Measurements from ENCODE around the gene NUCKS1.
A peak's percentile ranks its signal among the peaks of the same experiment; 100 is the strongest.

NUCKS1 gene, protein sequence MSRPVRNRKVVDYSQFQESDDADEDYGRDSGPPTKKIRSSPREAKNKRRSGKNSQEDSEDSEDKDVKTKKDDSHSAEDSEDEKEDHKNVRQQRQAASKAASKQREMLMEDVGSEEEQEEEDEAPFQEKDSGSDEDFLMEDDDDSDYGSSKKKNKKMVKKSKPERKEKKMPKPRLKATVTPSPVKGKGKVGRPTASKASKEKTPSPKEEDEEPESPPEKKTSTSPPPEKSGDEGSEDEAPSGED

DNA sequence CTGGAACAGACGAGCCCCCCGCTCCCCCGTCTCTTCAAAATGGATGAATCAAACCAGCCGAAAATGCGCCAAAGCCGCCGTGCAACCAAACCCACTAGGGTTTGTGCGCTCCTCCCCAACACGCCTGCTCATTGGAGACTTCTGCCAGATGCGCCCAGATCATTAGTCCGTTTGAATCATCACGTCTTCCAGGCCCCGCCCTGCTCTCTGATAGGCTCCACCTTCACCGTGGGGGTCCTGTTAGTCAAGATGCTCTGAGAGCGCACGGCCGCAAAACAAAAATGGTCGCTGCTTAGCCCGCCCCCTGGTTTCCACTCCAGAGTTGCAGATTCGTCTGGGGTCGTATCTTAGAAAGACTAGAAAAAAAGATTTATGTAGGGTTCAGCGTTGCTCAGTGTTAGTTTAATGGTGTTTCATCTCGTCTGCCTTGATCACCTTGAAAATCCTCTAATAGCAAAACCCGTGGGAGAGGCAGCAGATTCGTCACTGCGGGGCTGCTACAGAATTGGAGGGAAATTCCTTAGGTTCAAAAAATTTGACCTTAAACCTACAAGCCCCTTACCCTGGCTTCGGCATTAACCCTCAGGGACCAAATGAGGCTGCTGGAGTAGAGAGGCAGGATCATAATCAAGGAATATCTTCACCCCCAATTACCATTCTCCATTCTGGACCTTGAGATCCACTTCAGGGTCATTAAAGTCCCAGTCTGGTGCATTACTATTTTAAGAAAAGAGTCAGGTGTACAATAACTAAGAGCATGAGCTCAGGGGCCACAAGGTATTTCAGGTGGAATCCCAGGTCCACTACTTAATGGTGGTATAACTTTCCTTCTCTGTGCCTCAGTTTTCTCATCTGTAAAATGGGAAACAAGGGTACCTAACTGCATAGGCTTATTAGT, at the start of gene NUCKS1:
Gene NUCKS1, minus strand, starts transcription at position 45 of the 898 bp plus-strand sequence. CDS start 209 bp downstream, outside the sequence.
- Histone ChIP-seq H3K9me3 (ENCODE audit: control insufficient read depth, low read length) (no peaks in the 10 kb centered on the region), H3K4me1 (ENCODE audit: control insufficient read depth, insufficient read depth, low read length) (peaks cover 26% of the 10 kb centered on the region), H3K4me3 (ENCODE audit: low read length) (peak within 1 kb of the TSS; percentile 96), H3K9ac (ENCODE audit: low read length) (peak within 1 kb of the TSS; percentile 97), H3K36me3 (ENCODE audit: control insufficient read depth, insufficient read depth, low read length, severe bottlenecking) (no peaks in the 10 kb centered on the region), H3K27me3 (replicated peaks; ENCODE audit: control insufficient read depth, insufficient read depth, low read length) (no peaks in the 10 kb centered on the region)
- peak; percentile 99 for DNase-seq (ENCODE audit: low read depth)

DNA sequence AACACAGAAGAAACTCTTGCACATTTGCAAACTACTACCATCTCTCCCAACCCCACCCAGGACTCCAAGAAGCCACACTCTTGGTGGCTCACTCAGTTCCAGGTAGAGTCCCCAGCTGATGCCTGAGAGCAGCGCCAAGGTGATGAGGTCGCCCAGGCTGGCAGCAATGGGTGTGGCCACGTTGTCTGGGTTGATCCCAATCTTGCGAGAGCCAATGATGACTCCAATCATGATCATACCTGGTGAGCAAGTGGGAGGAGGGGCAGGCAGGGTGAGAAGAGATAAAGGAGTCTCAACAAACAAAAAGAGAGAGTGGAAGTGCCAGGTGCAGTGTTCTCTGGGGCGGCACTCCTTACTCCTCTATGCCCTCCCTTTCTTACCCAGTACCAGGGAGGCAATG, 48.6 kb upstream of the NUCKS1 start:
- H3K27me3 ChIP-seq (replicated peaks; ENCODE audit: control insufficient read depth, insufficient read depth, low read length): no peaks in the 10 kb centered on the region
- H3K4me1 ChIP-seq (ENCODE audit: control insufficient read depth, insufficient read depth, low read length): peaks cover 8% of the 10 kb centered on the region
- no peaks in the 10 kb centered on the region for H3K9me3 ChIP-seq (ENCODE audit: control insufficient read depth, low read length)
- DNase-seq (ENCODE audit: low read depth): no peak
- H3K36me3 ChIP-seq (ENCODE audit: control insufficient read depth, insufficient read depth, low read length, severe bottlenecking): peaks cover 69% of the 10 kb centered on the region
- H3K9ac ChIP-seq (ENCODE audit: low read length): no peak overlapping the region
- H3K4me3 ChIP-seq (ENCODE audit: low read length): no peak overlapping the region

DNA sequence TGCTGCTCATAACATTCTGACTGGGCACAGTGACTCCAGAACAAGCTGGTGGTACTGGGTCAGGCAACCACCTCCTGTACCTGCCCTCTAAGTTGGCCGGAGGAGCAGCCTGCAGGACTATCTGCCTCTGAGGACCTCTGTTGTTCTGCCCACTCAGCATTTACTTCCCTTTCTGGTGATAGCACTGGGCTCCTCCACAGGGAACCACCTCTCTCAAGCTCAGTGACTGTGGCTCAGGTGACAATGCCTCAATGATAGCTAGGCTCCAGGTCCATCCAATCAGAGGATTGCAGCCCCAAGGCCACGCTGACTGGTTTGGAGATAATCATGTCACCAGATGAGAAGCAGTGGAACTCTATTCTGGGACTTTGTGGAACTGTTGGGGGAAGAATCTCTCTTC, 47.2 kb upstream of the NUCKS1 start:
- H3K4me1 ChIP-seq (ENCODE audit: control insufficient read depth, insufficient read depth, low read length): peaks cover 8% of the 10 kb centered on the region
- no peaks in the 10 kb centered on the region for H3K9me3 ChIP-seq (ENCODE audit: control insufficient read depth, low read length)
- H3K27me3 ChIP-seq (replicated peaks; ENCODE audit: control insufficient read depth, insufficient read depth, low read length): no peaks in the 10 kb centered on the region
- DNase-seq (ENCODE audit: low read depth): no peak
- H3K9ac ChIP-seq (ENCODE audit: low read length): no peak overlapping the region
- peaks cover 82% of the 10 kb centered on the region for H3K36me3 ChIP-seq (ENCODE audit: control insufficient read depth, insufficient read depth, low read length, severe bottlenecking)
- H3K4me3 ChIP-seq (ENCODE audit: low read length): no peak overlapping the region

DNA sequence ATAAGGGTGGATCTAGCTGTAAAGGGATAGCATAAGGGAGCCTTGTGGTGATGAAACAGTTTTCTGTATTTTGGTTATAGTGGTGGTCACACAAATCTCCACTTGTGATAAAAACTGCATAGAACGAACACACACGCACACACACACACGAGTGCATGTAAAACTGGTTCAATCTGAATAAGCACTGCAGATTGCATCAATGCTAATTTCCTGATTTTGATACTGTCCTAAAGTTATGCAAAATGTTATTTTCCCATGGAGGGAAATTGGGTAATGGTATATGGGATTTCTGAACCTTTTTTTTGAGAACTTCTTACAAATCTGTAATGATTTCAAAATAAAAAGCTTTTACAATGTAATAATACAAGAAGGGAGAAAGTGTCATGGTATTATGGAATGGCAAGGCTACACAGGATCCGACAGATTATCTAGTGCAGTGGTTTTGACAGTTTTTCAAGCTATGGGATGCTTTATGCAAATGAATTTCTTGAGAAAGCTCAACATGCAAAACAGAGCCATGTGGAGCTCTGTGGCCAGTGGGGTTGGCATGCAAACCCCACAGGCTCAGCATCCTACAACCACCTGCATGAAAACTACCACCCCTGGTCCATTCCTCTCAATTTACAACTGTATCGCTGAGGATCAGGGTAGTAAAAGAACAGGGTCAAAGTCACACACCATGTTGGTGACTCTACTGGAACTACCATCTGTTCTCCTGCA, 44.2 kb upstream of the NUCKS1 start:
- Histone ChIP-seq H3K9ac (ENCODE audit: low read length) (no peak overlapping the region), H3K4me3 (ENCODE audit: low read length) (no peak overlapping the region), H3K27me3 (replicated peaks; ENCODE audit: control insufficient read depth, insufficient read depth, low read length) (no peaks in the 10 kb centered on the region), H3K9me3 (ENCODE audit: control insufficient read depth, low read length) (no peaks in the 10 kb centered on the region), H3K4me1 (ENCODE audit: control insufficient read depth, insufficient read depth, low read length) (peaks cover 13% of the 10 kb centered on the region), H3K36me3 (ENCODE audit: control insufficient read depth, insufficient read depth, low read length, severe bottlenecking) (peaks cover 98% of the 10 kb centered on the region)
- no peak for DNase-seq (ENCODE audit: low read depth)

DNA sequence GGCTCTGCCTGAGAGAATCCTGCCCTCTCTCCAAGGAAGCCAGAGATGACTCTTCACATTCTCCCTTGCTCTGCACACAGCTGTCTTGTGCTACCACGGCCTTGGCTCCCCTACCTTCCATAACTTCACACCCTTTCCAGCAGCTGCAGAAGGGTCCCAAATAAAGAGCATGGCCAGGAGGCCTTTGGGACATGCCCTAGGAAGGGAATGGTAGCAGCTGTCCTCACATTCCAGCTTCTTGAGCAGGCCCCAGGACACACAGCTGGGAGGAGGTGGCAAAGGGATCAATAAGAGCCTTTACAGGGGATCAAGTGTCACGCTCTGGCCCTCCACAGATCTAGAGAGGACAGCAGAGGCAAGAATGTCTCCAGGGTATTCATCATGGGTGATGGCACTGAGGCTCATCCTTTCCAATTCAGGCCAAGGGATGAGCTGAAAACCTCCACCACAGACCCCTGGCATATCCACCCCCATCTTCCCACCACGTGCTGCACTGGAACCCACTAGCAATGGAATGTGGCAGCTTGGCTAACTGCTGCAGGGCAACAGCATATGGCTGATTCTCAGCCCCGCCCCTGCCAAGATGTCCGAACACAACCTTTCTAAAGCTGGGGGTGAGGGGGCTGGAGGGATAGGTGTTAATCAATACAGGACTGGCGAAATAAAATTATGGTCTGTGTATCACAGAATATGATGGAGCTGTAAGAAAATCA, 43.1 kb upstream of the NUCKS1 start:
- Histone ChIP-seq H3K4me3 (ENCODE audit: low read length) (no peak overlapping the region), H3K9ac (ENCODE audit: low read length) (no peak overlapping the region), H3K36me3 (ENCODE audit: control insufficient read depth, insufficient read depth, low read length, severe bottlenecking) (peaks cover 90% of the 10 kb centered on the region), H3K4me1 (ENCODE audit: control insufficient read depth, insufficient read depth, low read length) (peaks cover 13% of the 10 kb centered on the region), H3K27me3 (replicated peaks; ENCODE audit: control insufficient read depth, insufficient read depth, low read length) (no peaks in the 10 kb centered on the region), H3K9me3 (ENCODE audit: control insufficient read depth, low read length) (no peaks in the 10 kb centered on the region)
- no peak for DNase-seq (ENCODE audit: low read depth)

DNA sequence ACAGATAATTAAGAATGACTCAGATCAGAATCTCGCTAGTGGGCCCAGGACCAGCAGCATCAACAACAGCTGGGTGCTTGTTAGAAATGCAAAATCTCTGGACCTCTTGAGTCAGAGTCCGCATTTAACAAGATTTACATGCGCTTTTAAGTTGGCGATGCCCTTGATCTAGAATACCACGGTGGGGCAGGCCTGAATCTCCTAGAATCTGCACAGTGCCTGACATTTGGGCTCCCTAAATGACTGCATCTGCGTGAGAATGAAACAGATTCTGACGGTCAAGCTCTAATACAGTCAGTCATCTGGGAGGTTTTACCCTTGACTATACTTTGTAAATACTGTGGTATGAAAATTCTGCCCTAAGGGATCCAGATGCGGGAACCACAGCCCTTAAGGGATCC, 42.5 kb upstream of the NUCKS1 start:
- Histone ChIP-seq H3K36me3 (ENCODE audit: control insufficient read depth, insufficient read depth, low read length, severe bottlenecking) (peaks cover 84% of the 10 kb centered on the region), H3K9me3 (ENCODE audit: control insufficient read depth, low read length) (no peaks in the 10 kb centered on the region)
- no peak for DNase-seq (ENCODE audit: low read depth)

DNA sequence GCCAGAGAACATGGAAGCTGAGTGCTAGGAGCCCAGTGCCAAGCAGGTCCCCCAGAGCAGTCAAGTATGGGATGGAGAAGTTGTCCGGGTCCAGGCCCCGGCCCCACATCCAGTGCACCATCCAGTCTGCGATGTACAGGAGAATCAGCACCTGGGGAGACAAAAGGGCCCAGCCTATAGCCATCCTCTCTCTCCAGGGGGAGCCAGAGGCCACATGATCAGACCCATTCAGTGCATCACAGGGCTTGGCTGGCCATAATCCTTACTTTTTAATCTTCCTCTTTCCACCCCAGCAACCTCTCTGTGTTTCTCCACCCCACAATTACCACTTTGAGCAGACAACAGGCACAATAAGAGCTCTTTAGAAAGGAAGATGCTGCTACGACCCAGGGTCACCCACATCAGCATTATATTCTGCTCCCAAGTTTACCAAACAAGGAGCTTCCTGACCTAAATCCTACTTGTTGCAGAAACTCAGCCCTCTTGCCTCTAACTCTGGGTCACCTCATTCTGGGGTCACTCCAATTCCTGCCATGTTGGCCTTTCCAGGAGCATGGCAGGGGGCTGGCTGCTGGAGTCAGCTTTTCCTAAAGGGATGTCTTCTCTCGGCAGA, 41.7 kb upstream of the NUCKS1 start:
- peak; percentile 66 for DNase-seq (ENCODE audit: low read depth)
- H3K9me3 ChIP-seq (ENCODE audit: control insufficient read depth, low read length): no peaks in the 10 kb centered on the region
- peaks cover 13% of the 10 kb centered on the region for H3K4me1 ChIP-seq (ENCODE audit: control insufficient read depth, insufficient read depth, low read length)
- H3K36me3 ChIP-seq (ENCODE audit: control insufficient read depth, insufficient read depth, low read length, severe bottlenecking): peaks cover 76% of the 10 kb centered on the region
- H3K9ac ChIP-seq (ENCODE audit: low read length): no peak overlapping the region
- no peak overlapping the region for H3K4me3 ChIP-seq (ENCODE audit: low read length)
- no peaks in the 10 kb centered on the region for H3K27me3 ChIP-seq (replicated peaks; ENCODE audit: control insufficient read depth, insufficient read depth, low read length)

More for the DNA sequence above, 42.5 kb upstream of the NUCKS1 start:
- H3K4me1 ChIP-seq (ENCODE audit: control insufficient read depth, insufficient read depth, low read length): peaks cover 13% of the 10 kb centered on the region
- H3K9ac ChIP-seq (ENCODE audit: low read length): no peak overlapping the region
- no peaks in the 10 kb centered on the region for H3K27me3 ChIP-seq (replicated peaks; ENCODE audit: control insufficient read depth, insufficient read depth, low read length)
- no peak overlapping the region for H3K4me3 ChIP-seq (ENCODE audit: low read length)

DNA sequence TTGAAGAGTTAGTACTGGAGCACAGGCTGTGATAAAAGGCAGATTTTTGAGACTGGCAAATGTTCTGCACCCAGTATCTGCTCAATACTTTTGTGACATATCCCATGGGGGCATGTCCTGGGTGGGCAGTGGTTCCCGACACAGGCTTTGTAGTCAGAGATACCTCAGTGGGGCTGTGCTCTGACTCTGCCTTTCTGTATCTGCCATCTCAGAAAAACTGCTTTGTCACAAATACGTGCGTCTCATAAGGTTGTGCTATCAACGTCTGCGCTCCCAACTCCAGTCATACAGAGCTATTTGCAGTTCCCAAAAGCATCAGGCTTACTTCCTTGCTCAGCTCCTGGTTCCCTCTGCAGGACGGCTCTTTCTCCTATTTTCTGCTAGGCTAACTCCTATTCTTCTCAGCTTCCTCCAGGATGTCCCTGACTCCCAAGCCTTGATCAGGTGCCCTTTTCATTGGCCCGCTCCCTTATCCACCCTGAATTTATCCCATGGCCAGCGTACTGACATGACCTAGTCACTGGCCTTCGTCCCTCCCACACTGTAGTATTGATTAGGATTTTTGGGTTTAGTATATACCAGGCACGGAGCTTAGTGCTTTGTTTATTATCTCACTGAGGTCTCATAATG, 37.4 kb upstream of the NUCKS1 start:
- Histone ChIP-seq H3K27me3 (replicated peaks; ENCODE audit: control insufficient read depth, insufficient read depth, low read length) (no peaks in the 10 kb centered on the region), H3K4me3 (ENCODE audit: low read length) (no peak overlapping the region), H3K9ac (ENCODE audit: low read length) (no peak overlapping the region), H3K9me3 (ENCODE audit: control insufficient read depth, low read length) (no peaks in the 10 kb centered on the region), H3K36me3 (ENCODE audit: control insufficient read depth, insufficient read depth, low read length, severe bottlenecking) (peaks cover 34% of the 10 kb centered on the region), H3K4me1 (ENCODE audit: control insufficient read depth, insufficient read depth, low read length) (peaks cover 15% of the 10 kb centered on the region)
- no peak for DNase-seq (ENCODE audit: low read depth)

DNA sequence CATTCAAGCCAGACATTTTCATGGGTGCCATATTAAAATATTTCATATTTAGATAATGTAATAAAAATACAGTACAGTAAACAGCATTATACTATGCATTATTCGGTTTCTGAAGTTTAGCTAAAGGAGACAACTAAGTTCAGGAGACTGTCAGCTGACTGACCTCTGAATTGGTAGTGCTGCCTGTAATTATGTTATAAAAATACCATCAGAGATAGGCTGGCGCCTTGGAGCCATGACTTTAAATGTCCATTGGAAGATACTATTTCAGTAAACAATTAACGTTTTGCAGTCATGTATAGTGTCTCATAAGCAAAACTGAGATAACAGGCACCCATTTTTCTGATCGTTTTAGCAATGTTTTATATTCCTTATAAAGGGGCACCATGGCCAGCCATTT, 36.6 kb upstream of the NUCKS1 start:
- Histone ChIP-seq H3K36me3 (ENCODE audit: control insufficient read depth, insufficient read depth, low read length, severe bottlenecking) (peaks cover 28% of the 10 kb centered on the region), H3K4me3 (ENCODE audit: low read length) (no peak overlapping the region), H3K27me3 (replicated peaks; ENCODE audit: control insufficient read depth, insufficient read depth, low read length) (no peaks in the 10 kb centered on the region), H3K4me1 (ENCODE audit: control insufficient read depth, insufficient read depth, low read length) (peaks cover 10% of the 10 kb centered on the region), H3K9me3 (ENCODE audit: control insufficient read depth, low read length) (no peaks in the 10 kb centered on the region), H3K9ac (ENCODE audit: low read length) (no peak overlapping the region)
- DNase-seq (ENCODE audit: low read depth): no peak

DNA sequence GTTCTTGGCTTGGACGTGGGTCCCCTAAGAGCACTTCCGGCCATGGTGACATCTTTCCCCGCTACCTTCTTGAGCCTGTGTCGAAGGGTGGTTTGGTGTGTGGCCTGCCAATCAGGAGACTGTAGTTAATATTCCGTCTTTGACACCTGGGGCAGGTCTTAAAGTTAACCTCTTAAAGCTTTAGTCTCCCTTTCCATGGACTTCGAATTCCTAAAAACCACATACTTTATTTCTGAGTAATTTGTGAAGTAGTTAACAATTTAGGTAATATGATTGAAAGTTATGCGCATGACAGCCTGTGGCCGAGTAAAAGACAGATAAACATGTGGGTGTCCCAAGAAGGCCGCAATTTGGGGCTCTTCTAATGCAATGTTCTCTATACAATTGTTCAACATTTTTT, 35.5 kb upstream of the NUCKS1 start:
- Histone ChIP-seq H3K36me3 (ENCODE audit: control insufficient read depth, insufficient read depth, low read length, severe bottlenecking) (peaks cover 16% of the 10 kb centered on the region), H3K4me1 (ENCODE audit: control insufficient read depth, insufficient read depth, low read length) (peaks cover 10% of the 10 kb centered on the region), H3K9ac (ENCODE audit: low read length) (no peak overlapping the region), H3K9me3 (ENCODE audit: control insufficient read depth, low read length) (no peaks in the 10 kb centered on the region), H3K27me3 (replicated peaks; ENCODE audit: control insufficient read depth, insufficient read depth, low read length) (no peaks in the 10 kb centered on the region), H3K4me3 (ENCODE audit: low read length) (no peak overlapping the region)
- DNase-seq (ENCODE audit: low read depth): no peak
